H9 (cell line): ENCODE data around the gene HSPG2. TPM values are rescaled to one million over a fixed set of nuclear protein-coding genes. Genes with fewer than 3 reads are reported as not detected.

Experiments
- DNase-seq: peaks from one replicate; pipeline ENCODE4 v3.0.0-alpha.2; 2017
- H2AFZ ChIP-seq: one replicate; pipeline ENCODE4 v1.6.1; 2013; ENCODE audit warnings: mild to moderate bottlenecking, low read length, control low read depth, moderate library complexity
- H2AK5ac ChIP-seq: 2 replicates; pipeline ENCODE4 v1.6.1; 2013; ENCODE audit warnings: low read length, control low read depth, mixed read lengths; ENCODE audit not compliant: insufficient read length
- H2BK120ac ChIP-seq: one replicate; pipeline ENCODE4 v1.6.1; 2013; ENCODE audit warnings: low read depth, mild to moderate bottlenecking, low read length, control low read depth, inconsistent platforms; ENCODE audit not compliant: poor library complexity, severe bottlenecking
- H2BK12ac ChIP-seq: 2 replicates; pipeline ENCODE4 v1.6.1; 2013; ENCODE audit warnings: low read length, control low read depth, mixed read lengths, low read depth; ENCODE audit not compliant: insufficient read length
- H2BK15ac ChIP-seq: 2 replicates; pipeline ENCODE4 v1.6.1; 2013; ENCODE audit warnings: low read depth, low read length, control low read depth
- H2BK20ac ChIP-seq: one replicate; pipeline ENCODE4 v1.6.1; 2013; ENCODE audit warnings: low read depth, mild to moderate bottlenecking, low read length, control low read depth, inconsistent platforms; ENCODE audit not compliant: poor library complexity, severe bottlenecking
- H2BK5ac ChIP-seq: 2 replicates; pipeline ENCODE4 v1.6.1; 2013; ENCODE audit warnings: low read length, control low read depth, mixed read lengths; ENCODE audit not compliant: insufficient read length
- H3K14ac ChIP-seq: 2 replicates; pipeline ENCODE4 v1.6.1; 2013; ENCODE audit warnings: low read length, control low read depth; ENCODE audit not compliant: insufficient read depth
- H3K18ac ChIP-seq: 2 replicates; pipeline ENCODE4 v1.6.1; 2013; ENCODE audit warnings: low read depth, mild to moderate bottlenecking, mixed read lengths, low read length, control low read depth; ENCODE audit not compliant: insufficient read length
- H3K23ac ChIP-seq: 2 replicates; pipeline ENCODE4 v1.6.1; 2013; ENCODE audit warnings: low read length, control low read depth, mixed read lengths, low read depth; ENCODE audit not compliant: insufficient read length
- H3K23me2 ChIP-seq: 2 replicates; pipeline ENCODE4 v1.6.1; 2013; ENCODE audit warnings: low read depth, mild to moderate bottlenecking, mixed read lengths, low read length, control low read depth; ENCODE audit not compliant: insufficient read length, poor library complexity, severe bottlenecking
- H3K27ac ChIP-seq: 2 replicates; pipeline ENCODE4 v1.5.1; 2013; ENCODE audit warnings: low read length, control low read depth, mixed read lengths, low read depth; ENCODE audit not compliant: insufficient read length
- H3K27me3 ChIP-seq: 2 replicates; pipeline ENCODE4 v1.6.1; 2013; ENCODE audit warnings: low read length, control low read depth, inconsistent platforms; ENCODE audit not compliant: insufficient read depth
- H3K4ac ChIP-seq: 2 replicates; pipeline ENCODE4 v1.6.1; 2013; ENCODE audit warnings: low read depth, mild to moderate bottlenecking, control low read depth, inconsistent platforms, low read length, moderate library complexity
- H3K4me1 ChIP-seq: 2 replicates; pipeline ENCODE4 v1.6.1; 2013; ENCODE audit warnings: low read length, control low read depth, inconsistent platforms; ENCODE audit not compliant: insufficient read depth
- H3K4me2 ChIP-seq: 2 replicates; pipeline ENCODE4 v1.6.1; 2013; ENCODE audit warnings: low read length, control low read depth, mixed read lengths; ENCODE audit not compliant: insufficient read length, insufficient read depth
- H3K56ac ChIP-seq: 2 replicates; pipeline ENCODE4 v1.6.1; 2013; ENCODE audit warnings: low read depth, mild to moderate bottlenecking, mixed read lengths, low read length, control low read depth; ENCODE audit not compliant: insufficient read length
- H3K79me1 ChIP-seq: 2 replicates; pipeline ENCODE4 v1.6.1; 2013; ENCODE audit warnings: low read depth, mild to moderate bottlenecking, moderate library complexity, low read length, control low read depth, inconsistent platforms; ENCODE audit not compliant: insufficient read depth, poor library complexity, severe bottlenecking
- H3K79me2 ChIP-seq: 2 replicates; pipeline ENCODE4 v1.6.1; 2013; ENCODE audit warnings: low read length, control low read depth, inconsistent platforms; ENCODE audit not compliant: insufficient read depth
- H3K9ac ChIP-seq: 2 replicates; pipeline ENCODE4 v1.6.1; 2013; ENCODE audit warnings: low read length, control low read depth, mixed read lengths; ENCODE audit not compliant: insufficient read length; ENCODE audit errors: extremely low read depth
- H3K9me3 ChIP-seq: one replicate; pipeline ENCODE4 v1.6.1; 2013; ENCODE audit warnings: low read depth, low read length, inconsistent platforms; ENCODE audit not compliant: control insufficient read depth
- H3T11ph ChIP-seq: one replicate; pipeline ENCODE4 v1.6.1; 2013; ENCODE audit warnings: mild to moderate bottlenecking, low read length, control low read depth, inconsistent platforms
- H4K20me1 ChIP-seq: one replicate; pipeline ENCODE4 v1.6.1; 2013; ENCODE audit not compliant: control insufficient read depth, insufficient read length, insufficient read depth
- H4K5ac ChIP-seq: 2 replicates; pipeline ENCODE4 v1.6.1; 2013; ENCODE audit warnings: low read depth, mild to moderate bottlenecking, mixed read lengths, low read length, control low read depth; ENCODE audit not compliant: insufficient read length
- H4K8ac ChIP-seq: replicated peaks from 2 replicates; pipeline ENCODE4 v1.6.1; 2013; ENCODE audit warnings: low read length, control low read depth, mixed read lengths, low read depth; ENCODE audit not compliant: insufficient read length
- H4K91ac ChIP-seq: 2 replicates; pipeline ENCODE4 v1.6.1; 2013; ENCODE audit warnings: low read depth, mild to moderate bottlenecking, moderate library complexity, mixed read lengths, low read length, control low read depth; ENCODE audit not compliant: insufficient read length
- H3K27ac Mint-ChIP-seq, 3 experiments: 2 replicates in 2 of 3; 3 replicates in 1 of 3; pipeline ENCODE4 v1.8.0; 2020 to 2021; ENCODE audit warnings: mixed read lengths in 3 of 3, mild to moderate bottlenecking in 1 of 3, moderate library complexity in 1 of 3
- H3K27me3 Mint-ChIP-seq: 2 replicates; pipeline ENCODE4 v1.8.0; 2021; ENCODE audit warnings: low read depth, mild to moderate bottlenecking, moderate library complexity, mixed read lengths
- H3K36me3 Mint-ChIP-seq, 3 experiments: 2 replicates in 2 of 3; 3 replicates in 1 of 3; pipeline ENCODE4 v1.8.0; 2020 to 2021; ENCODE audit warnings: low read depth in 3 of 3, mixed read lengths in 3 of 3; ENCODE audit not compliant: insufficient read depth in 1 of 3
- H3K4me1 Mint-ChIP-seq, 2 experiments: 2 replicates each; pipeline ENCODE4 v1.8.0; 2020; ENCODE audit warnings: mixed read lengths in 2 of 2
- H3K4me3 Mint-ChIP-seq, 2 experiments: 2 replicates in 1 of 2; 3 replicates in 1 of 2; pipeline ENCODE4 v1.8.0; 2020 to 2021; ENCODE audit warnings: mild to moderate bottlenecking in 2 of 2, mixed read lengths in 2 of 2, moderate library complexity in 1 of 2
- H3K9me3 Mint-ChIP-seq, 2 experiments: 2 replicates in 1 of 2; 3 replicates in 1 of 2; pipeline ENCODE4 v1.8.0; 2020; ENCODE audit warnings: mild to moderate bottlenecking in 2 of 2, mixed read lengths in 2 of 2, moderate library complexity in 1 of 2
- CTCF ChIP-seq: fragments of 200-600 bp; sonication (generic); conservative IDR thresholded peaks from 3 replicates; pipeline ENCODE4 v1.8.0; 2021; ENCODE audit warnings: antibody characterized with exemption, mild to moderate bottlenecking
- WGBS: extraction: QIAGEN DNeasy Blood & Tissue Kit; methylation state at CpG from one replicate; pipeline ENCODE4 v1.1.7; 2013; ENCODE audit warnings: missing lambda C conversion rate, low lambda C conversion rate, mixed read lengths; ENCODE audit not compliant: insufficient read length; ENCODE audit errors: extremely low coverage; 5-methylcytosine and 5-hydroxymethylcytosine counted together
- total RNA-seq: library from RNA; stranded (reverse); gene quantifications from 2 replicates; pipeline ENCODE4 v1.2.1, GENCODE V29; 2021

HSPG2 gene
- total RNA-seq, 1 experiment from 2014 or later, result 90.0 TPM

- no peak overlapping the region for H3K14ac ChIP-seq
- no peak overlapping the region for H4K91ac ChIP-seq
- no peaks in the 10 kb centered on the region for H3K27me3 ChIP-seq
- H2BK120ac ChIP-seq, result no peak overlapping the region
- H3K79me1 ChIP-seq, result no peaks in the 10 kb centered on the region
- H3K9me3 ChIP-seq, result no peaks in the 10 kb centered on the region
- no peak overlapping the region; a peak in 1 of 7 replicates for H3K27ac Mint-ChIP-seq
- H2AK5ac ChIP-seq, result no peak overlapping the region
- peaks cover 23 to 36% of the 10 kb centered on the region in 2 experiments for H3K4me1 Mint-ChIP-seq
- no peaks in the 10 kb centered on the region for H3K27me3 Mint-ChIP-seq
- no peak for DNase-seq
- no peak overlapping the region; a peak in 1 of 5 replicates for H3K4me3 Mint-ChIP-seq
- WGBS, result no CpG with 5 or more reads among the region's 4 CpGs
- no peaks in the 10 kb centered on the region for H3K23me2 ChIP-seq
- H2BK12ac ChIP-seq, result no peak overlapping the region
- no peak overlapping the region for H4K5ac ChIP-seq
- TF ChIP-seq CTCF, result no peak
- no peak overlapping the region for H4K8ac ChIP-seq
- no peak overlapping the region for H2BK15ac ChIP-seq
- H3K9ac ChIP-seq, result no peak overlapping the region
- H3K79me2 ChIP-seq, result no peaks in the 10 kb centered on the region
- no peak overlapping the region for H3T11ph ChIP-seq
- no peaks in the 10 kb centered on the region for H3K4me1 ChIP-seq
- H2BK20ac ChIP-seq, result no peak overlapping the region
- no peak overlapping the region for H3K56ac ChIP-seq
- no peak overlapping the region for H3K4ac ChIP-seq
- H2AFZ ChIP-seq, result no peak overlapping the region
- H3K18ac ChIP-seq, result no peak overlapping the region
- peaks cover 2 to 13% (median 13%) of the 10 kb centered on the region in 3 experiments; a peak in 6 of 7 replicates for H3K36me3 Mint-ChIP-seq
- H3K4me2 ChIP-seq, result no peak overlapping the region
- no peak overlapping the region for H2BK5ac ChIP-seq
- no peak overlapping the region for H3K27ac ChIP-seq
- H4K20me1 ChIP-seq, result no peaks in the 10 kb centered on the region
- no peak overlapping the region for H3K23ac ChIP-seq
- no peaks in the 10 kb centered on the region; a peak in 1 of 5 replicates for H3K9me3 Mint-ChIP-seq
These were observed 39.3 kb downstream of the HSPG2 start for GRCh38 chr1:21897844-21898243.
